ENCODE results near the gene TMEM245.

DNA sequence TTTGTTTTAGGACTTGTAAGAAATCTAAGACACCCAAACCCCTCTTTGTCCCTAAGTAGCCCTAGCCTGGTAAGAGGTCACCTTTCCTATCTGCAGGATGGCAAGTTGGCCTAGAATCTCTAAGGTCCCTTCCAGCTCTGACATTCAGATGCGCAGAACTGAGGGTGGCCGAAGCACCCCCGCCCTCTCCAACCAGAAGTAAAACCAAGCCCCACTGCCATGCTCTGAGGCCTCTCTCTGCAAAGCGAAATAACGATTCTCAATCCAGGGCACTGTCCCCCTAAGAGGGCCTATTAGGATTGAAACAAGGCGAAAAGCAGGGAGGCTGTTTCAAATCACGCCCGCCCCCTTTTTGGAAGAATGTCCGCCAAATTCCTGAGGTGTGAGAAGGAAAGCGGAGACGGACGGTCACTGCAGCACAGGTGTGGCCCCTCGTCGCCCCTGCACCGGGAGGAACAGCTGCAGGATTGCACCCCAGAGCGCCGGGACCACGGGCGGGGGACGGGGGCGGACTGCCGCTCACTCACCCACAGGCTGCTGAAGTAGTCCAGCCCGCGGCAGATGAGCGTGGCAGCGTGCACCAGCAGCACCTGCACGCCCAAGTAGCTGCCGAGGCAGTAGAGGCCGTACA lies 824 bp downstream of the TMEM245 start:
- TF ChIP-seq, protein P1, sequence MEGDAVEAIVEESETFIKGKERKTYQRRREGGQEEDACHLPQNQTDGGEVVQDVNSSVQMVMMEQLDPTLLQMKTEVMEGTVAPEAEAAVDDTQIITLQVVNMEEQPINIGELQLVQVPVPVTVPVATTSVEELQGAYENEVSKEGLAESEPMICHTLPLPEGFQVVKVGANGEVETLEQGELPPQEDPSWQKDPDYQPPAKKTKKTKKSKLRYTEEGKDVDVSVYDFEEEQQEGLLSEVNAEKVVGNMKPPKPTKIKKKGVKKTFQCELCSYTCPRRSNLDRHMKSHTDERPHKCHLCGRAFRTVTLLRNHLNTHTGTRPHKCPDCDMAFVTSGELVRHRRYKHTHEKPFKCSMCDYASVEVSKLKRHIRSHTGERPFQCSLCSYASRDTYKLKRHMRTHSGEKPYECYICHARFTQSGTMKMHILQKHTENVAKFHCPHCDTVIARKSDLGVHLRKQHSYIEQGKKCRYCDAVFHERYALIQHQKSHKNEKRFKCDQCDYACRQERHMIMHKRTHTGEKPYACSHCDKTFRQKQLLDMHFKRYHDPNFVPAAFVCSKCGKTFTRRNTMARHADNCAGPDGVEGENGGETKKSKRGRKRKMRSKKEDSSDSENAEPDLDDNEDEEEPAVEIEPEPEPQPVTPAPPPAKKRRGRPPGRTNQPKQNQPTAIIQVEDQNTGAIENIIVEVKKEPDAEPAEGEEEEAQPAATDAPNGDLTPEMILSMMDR (IDR thresholded peaks at IDR 0.05; ENCODE audit: insufficient read depth, low read depth, low read length): no peak
- TF ChIP-seq EZH2 (IDR thresholded peaks at IDR 0.05; ENCODE audit: insufficient read depth, low read length): no peak
